Measurements from ENCODE around the gene EPHA4.

Gene EPHA4

GRCh38 chr2:221562226-221562625 lies 9.9 kb downstream of the EPHA4 start:
- in situ Hi-C loops (cut with MboI; ENCODE audit: low sequenced_read_pairs, unreplicated experiment): loop anchor here (25.0 kb wide), 1 partner anchor 875 kb away; no protein-coding TSS in a partner anchor
- no peak for DNase-seq (ENCODE audit: low spot score)
- TF ChIP-seq, protein P1, sequence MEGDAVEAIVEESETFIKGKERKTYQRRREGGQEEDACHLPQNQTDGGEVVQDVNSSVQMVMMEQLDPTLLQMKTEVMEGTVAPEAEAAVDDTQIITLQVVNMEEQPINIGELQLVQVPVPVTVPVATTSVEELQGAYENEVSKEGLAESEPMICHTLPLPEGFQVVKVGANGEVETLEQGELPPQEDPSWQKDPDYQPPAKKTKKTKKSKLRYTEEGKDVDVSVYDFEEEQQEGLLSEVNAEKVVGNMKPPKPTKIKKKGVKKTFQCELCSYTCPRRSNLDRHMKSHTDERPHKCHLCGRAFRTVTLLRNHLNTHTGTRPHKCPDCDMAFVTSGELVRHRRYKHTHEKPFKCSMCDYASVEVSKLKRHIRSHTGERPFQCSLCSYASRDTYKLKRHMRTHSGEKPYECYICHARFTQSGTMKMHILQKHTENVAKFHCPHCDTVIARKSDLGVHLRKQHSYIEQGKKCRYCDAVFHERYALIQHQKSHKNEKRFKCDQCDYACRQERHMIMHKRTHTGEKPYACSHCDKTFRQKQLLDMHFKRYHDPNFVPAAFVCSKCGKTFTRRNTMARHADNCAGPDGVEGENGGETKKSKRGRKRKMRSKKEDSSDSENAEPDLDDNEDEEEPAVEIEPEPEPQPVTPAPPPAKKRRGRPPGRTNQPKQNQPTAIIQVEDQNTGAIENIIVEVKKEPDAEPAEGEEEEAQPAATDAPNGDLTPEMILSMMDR (IDR thresholded peaks at IDR 0.05; ENCODE audit: borderline replicate concordance, control extremely low read depth, extremely low read depth, insufficient read depth, missing control alignments): no peak

DNA sequence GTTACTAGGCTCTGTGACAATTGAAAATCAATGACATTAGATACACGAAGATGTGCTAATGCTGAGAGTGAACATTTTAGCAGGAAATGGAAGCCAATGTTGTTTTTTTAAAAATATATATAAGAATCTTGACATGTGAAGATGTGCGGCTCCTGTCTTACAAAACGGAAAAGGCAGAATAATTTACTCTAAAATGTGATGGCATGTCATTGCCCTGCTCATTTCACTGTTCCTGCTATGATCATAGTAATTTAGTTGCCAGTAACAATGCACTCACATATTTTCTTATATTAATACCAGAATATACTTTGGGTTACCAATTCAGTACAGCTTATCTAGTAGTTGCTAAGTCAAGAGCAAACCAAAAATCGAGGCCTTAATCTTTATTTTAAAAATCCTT lies 10.3 kb downstream of the EPHA4 start:
- TF ChIP-seq, protein P1 (IDR thresholded peaks at IDR 0.05; ENCODE audit: borderline replicate concordance, control extremely low read depth, extremely low read depth, insufficient read depth, missing control alignments): no peak
- in situ Hi-C loops (cut with MboI; ENCODE audit: low sequenced_read_pairs, unreplicated experiment): loop anchor here (25.0 kb wide), 1 partner anchor 874 kb away; no protein-coding TSS in a partner anchor
- DNase-seq (ENCODE audit: low spot score): no peak

GRCh38 chr2:221559991-221560390 lies 12.1 kb downstream of the EPHA4 start:
- DNase-seq (ENCODE audit: low spot score): no peak
- TF ChIP-seq, protein P1 (IDR thresholded peaks at IDR 0.05; ENCODE audit: borderline replicate concordance, control extremely low read depth, extremely low read depth, insufficient read depth, missing control alignments): no peak
- in situ Hi-C loops (cut with MboI; ENCODE audit: low sequenced_read_pairs, unreplicated experiment): loop anchor here (25.0 kb wide), 1 partner anchor 873 kb away; no protein-coding TSS in a partner anchor

DNA sequence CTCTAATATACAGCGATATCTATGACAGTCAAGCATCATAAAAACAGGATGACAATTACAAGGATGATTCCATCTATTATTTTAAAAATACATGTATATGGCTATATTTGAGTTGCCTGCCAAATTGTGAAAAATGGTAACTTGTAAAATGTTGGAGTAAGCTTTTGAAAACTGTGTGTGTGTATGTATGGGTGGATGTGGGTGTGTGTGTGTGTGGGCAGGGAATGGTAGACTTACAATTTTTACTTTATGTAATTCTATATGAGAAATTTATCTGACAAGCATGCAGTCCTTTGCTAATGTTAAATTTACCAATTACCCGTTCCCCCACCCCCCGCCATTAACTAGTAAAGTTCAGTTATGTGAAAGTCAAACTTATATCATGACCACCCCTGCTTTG lies 14.0 kb downstream of the EPHA4 start:
- in situ Hi-C loops (cut with MboI; ENCODE audit: low sequenced_read_pairs, unreplicated experiment): loop anchor here (25.0 kb wide), 1 partner anchor 871 kb away; no protein-coding TSS in a partner anchor
- no peak for DNase-seq (ENCODE audit: low spot score)
- TF ChIP-seq, protein P1 (IDR thresholded peaks at IDR 0.05; ENCODE audit: borderline replicate concordance, control extremely low read depth, extremely low read depth, insufficient read depth, missing control alignments): no peak

DNA sequence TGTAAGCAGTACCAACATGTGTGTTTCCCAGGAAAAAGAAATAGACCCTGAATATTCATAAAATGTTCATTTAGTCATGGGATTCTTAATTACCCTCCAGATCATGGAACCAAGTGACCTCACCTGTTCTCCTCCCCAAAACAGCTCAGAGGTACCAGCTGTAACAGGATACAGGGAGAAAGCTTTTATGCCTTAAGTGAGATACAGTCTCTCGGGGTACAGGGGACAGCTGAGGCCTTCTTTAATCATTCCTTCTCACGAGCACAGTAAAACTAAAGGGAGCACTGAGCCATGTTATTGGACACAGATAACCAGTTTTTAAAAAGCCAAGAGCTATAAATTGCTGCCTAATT lies 16.6 kb downstream of the EPHA4 start:
- TF ChIP-seq, protein P1 (IDR thresholded peaks at IDR 0.05; ENCODE audit: borderline replicate concordance, control extremely low read depth, extremely low read depth, insufficient read depth, missing control alignments): no peak
- DNase-seq (ENCODE audit: low spot score): no peak
- in situ Hi-C loops (cut with MboI; ENCODE audit: low sequenced_read_pairs, unreplicated experiment): loop anchor here (25.0 kb wide), 1 partner anchor 868 kb away; no protein-coding TSS in a partner anchor

- in situ Hi-C loops (cut with MboI; ENCODE audit: low sequenced_read_pairs, unreplicated experiment): loop anchor here (25.0 kb wide), 1 partner anchor 868 kb away; no protein-coding TSS in a partner anchor
- TF ChIP-seq, protein P1 (IDR thresholded peaks at IDR 0.05; ENCODE audit: borderline replicate concordance, control extremely low read depth, extremely low read depth, insufficient read depth, missing control alignments): no peak
- DNase-seq (ENCODE audit: low spot score): no peak
These were observed 17.2 kb downstream of the EPHA4 start for GRCh38 chr2:221554769-221555493.
